ENCODE measurements around the gene FBXW8.

DNA sequence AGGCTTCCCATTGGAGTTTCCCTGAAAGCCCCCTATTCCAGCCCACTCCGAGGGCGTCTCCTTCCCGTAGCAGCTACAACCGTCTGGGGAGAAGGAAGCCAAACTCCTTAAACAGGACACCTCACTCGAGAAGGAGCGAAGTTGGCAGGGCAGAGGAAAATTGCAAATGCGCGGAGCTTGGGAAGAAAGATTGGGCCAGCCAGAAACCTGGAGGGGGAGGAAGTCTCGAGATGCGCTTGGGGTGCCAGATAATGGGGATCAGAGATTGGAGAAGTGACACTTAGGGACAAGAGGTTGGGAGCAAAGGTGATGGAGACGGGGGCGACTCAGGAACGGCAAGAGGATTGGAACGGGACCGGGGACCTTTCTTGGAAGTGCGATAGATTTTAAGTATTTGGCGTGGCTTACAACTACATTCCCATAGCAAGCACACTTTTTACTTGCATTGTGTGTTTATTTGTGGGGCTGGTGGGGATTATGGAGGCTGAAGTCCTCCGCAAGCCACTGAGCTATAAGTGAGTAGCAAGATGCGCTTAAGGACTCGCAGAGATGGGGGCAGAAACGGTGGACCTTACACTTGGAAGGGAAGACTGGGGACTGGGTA is 30.4 kb upstream of the FBXW8 start:
- TF ChIP-seq, protein P1, sequence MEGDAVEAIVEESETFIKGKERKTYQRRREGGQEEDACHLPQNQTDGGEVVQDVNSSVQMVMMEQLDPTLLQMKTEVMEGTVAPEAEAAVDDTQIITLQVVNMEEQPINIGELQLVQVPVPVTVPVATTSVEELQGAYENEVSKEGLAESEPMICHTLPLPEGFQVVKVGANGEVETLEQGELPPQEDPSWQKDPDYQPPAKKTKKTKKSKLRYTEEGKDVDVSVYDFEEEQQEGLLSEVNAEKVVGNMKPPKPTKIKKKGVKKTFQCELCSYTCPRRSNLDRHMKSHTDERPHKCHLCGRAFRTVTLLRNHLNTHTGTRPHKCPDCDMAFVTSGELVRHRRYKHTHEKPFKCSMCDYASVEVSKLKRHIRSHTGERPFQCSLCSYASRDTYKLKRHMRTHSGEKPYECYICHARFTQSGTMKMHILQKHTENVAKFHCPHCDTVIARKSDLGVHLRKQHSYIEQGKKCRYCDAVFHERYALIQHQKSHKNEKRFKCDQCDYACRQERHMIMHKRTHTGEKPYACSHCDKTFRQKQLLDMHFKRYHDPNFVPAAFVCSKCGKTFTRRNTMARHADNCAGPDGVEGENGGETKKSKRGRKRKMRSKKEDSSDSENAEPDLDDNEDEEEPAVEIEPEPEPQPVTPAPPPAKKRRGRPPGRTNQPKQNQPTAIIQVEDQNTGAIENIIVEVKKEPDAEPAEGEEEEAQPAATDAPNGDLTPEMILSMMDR (IDR thresholded peaks at IDR 0.05; ENCODE audit: low read depth, low read length, poor library complexity, severe bottlenecking): no peak
- TF ChIP-seq EZH2phosphoT487 (IDR thresholded peaks at IDR 0.05; ENCODE audit: borderline replicate concordance, low read length): no peak
